ENCODE measurements around the gene JSRP1.

GRCh38 chr19:2227415-2228156 is 28.6 kb downstream of the JSRP1 start:
- no peak for TF ChIP-seq EZH2 (IDR thresholded peaks at IDR 0.05; ENCODE audit: borderline replicate concordance)
- TF ChIP-seq, protein P1, sequence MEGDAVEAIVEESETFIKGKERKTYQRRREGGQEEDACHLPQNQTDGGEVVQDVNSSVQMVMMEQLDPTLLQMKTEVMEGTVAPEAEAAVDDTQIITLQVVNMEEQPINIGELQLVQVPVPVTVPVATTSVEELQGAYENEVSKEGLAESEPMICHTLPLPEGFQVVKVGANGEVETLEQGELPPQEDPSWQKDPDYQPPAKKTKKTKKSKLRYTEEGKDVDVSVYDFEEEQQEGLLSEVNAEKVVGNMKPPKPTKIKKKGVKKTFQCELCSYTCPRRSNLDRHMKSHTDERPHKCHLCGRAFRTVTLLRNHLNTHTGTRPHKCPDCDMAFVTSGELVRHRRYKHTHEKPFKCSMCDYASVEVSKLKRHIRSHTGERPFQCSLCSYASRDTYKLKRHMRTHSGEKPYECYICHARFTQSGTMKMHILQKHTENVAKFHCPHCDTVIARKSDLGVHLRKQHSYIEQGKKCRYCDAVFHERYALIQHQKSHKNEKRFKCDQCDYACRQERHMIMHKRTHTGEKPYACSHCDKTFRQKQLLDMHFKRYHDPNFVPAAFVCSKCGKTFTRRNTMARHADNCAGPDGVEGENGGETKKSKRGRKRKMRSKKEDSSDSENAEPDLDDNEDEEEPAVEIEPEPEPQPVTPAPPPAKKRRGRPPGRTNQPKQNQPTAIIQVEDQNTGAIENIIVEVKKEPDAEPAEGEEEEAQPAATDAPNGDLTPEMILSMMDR (IDR thresholded peaks at IDR 0.05; ENCODE audit: poor library complexity), result no peak
- no peak for TF ChIP-seq EZH2phosphoT487 (IDR thresholded peaks at IDR 0.05; ENCODE audit: low read depth, severe bottlenecking, unreplicated experiment)

Data from hepatocyte (in vitro differentiated cells).